Panc1 (cell line): ENCODE data around the gene LRRC56.

ENCODE experiments used
- POLR2AphosphoS5 ChIP-seq: IDR thresholded peaks from 2 replicates; pipeline ENCODE4 v1.6.1; 2012; ENCODE audit warnings: mild to moderate bottlenecking, low read depth, low read length, moderate library complexity
- SIN3A ChIP-seq: IDR thresholded peaks from 2 replicates; pipeline ENCODE4 v1.6.1; 2012; ENCODE audit warnings: low read depth, mild to moderate bottlenecking, low read length, moderate library complexity, borderline replicate concordance; ENCODE audit not compliant: insufficient read depth
- TCF7L2 ChIP-seq: IDR thresholded peaks from 2 replicates; pipeline ENCODE4 v1.6.1; 2011; ENCODE audit warnings: mild to moderate bottlenecking, low read depth, low read length, inconsistent platforms
- TF ChIP-seq, protein P1 (sequence below): fragments of 450-650 bp; IDR thresholded peaks from 2 replicates; pipeline ENCODE4 v1.5.1; 2017; ENCODE audit warnings: mild to moderate bottlenecking
- TF ChIP-seq, protein P2 (sequence below), 2 experiments: IDR thresholded peaks; 2 replicates each; pipeline ENCODE4 v1.6.1; 2011 to 2012; ENCODE audit warnings: low read depth in 2 of 2, control low read depth in 1 of 2, low read length in 1 of 2, mild to moderate bottlenecking in 1 of 2, moderate library complexity in 1 of 2; ENCODE audit not compliant: insufficient read depth in 1 of 2

DNA sequence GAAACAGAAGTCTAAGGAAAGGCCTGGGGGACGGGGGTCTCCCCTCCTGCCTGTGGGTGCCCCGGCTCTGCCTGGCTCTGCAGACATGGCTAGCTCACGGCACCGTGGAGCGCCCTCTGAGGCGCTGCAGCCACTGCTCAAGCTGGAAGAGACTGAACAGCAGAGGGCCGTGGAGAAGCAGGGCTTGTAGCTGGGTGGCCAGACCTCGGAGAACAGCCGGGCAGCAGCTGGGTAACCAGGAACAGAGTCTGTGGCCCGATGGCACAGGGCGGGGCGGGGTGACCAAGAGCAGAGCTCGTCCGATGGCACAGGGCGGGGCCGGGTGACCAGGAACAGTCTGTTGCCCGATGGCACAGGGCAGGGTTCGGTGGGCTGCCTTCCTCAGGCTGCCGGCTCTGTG is 48.3 kb upstream of the LRRC56 start:
- TF ChIP-seq, protein P1, sequence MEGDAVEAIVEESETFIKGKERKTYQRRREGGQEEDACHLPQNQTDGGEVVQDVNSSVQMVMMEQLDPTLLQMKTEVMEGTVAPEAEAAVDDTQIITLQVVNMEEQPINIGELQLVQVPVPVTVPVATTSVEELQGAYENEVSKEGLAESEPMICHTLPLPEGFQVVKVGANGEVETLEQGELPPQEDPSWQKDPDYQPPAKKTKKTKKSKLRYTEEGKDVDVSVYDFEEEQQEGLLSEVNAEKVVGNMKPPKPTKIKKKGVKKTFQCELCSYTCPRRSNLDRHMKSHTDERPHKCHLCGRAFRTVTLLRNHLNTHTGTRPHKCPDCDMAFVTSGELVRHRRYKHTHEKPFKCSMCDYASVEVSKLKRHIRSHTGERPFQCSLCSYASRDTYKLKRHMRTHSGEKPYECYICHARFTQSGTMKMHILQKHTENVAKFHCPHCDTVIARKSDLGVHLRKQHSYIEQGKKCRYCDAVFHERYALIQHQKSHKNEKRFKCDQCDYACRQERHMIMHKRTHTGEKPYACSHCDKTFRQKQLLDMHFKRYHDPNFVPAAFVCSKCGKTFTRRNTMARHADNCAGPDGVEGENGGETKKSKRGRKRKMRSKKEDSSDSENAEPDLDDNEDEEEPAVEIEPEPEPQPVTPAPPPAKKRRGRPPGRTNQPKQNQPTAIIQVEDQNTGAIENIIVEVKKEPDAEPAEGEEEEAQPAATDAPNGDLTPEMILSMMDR = no peak
- no peak for TF ChIP-seq POLR2AphosphoS5
- TF ChIP-seq, protein P2, sequence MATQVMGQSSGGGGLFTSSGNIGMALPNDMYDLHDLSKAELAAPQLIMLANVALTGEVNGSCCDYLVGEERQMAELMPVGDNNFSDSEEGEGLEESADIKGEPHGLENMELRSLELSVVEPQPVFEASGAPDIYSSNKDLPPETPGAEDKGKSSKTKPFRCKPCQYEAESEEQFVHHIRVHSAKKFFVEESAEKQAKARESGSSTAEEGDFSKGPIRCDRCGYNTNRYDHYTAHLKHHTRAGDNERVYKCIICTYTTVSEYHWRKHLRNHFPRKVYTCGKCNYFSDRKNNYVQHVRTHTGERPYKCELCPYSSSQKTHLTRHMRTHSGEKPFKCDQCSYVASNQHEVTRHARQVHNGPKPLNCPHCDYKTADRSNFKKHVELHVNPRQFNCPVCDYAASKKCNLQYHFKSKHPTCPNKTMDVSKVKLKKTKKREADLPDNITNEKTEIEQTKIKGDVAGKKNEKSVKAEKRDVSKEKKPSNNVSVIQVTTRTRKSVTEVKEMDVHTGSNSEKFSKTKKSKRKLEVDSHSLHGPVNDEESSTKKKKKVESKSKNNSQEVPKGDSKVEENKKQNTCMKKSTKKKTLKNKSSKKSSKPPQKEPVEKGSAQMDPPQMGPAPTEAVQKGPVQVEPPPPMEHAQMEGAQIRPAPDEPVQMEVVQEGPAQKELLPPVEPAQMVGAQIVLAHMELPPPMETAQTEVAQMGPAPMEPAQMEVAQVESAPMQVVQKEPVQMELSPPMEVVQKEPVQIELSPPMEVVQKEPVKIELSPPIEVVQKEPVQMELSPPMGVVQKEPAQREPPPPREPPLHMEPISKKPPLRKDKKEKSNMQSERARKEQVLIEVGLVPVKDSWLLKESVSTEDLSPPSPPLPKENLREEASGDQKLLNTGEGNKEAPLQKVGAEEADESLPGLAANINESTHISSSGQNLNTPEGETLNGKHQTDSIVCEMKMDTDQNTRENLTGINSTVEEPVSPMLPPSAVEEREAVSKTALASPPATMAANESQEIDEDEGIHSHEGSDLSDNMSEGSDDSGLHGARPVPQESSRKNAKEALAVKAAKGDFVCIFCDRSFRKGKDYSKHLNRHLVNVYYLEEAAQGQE (IDR thresholded peaks at IDR 0.05; ENCODE audit: insufficient read depth in 1 of 2, low read depth in 2 of 2, low read length in 1 of 2) = no peak
- TF ChIP-seq TCF7L2 = no peak
- no peak for TF ChIP-seq SIN3A
